ENCODE results near the gene HHAT.

The HHAT gene

DNA sequence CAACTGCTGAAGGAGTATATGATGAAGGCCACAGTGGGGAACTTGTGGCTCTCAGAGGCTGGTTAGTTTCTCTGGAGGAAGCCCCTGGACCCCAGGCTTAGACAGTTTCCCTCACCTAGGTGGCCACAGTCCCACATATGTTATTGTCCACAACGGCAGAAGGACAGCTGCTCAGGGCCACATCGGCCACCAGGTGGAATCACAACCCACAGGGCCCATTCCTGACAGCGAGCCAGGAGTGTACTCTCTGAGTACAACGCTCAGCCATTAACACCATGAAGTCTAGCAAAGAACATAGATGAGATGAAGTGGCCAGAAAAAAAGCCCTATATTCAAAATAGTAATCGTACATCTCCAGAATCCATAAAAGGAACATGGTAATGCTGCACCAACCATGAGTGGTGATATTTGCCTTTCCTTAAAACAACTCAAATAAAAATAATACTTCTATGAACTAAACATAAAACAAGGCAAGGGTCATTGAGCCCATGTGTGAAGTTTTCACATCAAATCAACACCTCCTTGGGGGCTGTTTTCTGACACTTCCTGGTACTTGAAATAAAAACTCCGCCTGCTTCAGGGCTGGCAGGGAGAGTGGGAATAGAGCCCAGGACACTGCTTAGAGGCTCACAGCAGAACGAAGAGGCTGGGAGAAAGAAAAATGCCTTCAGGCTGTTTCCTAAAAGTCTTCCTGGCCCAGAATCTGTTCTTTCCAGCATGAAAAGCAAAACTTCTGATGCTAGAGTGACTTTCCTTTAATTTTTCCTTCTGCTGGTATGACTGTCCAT, 383.3 kb downstream of the HHAT start:
- no peak overlapping the region for H2AFZ ChIP-seq

DNA sequence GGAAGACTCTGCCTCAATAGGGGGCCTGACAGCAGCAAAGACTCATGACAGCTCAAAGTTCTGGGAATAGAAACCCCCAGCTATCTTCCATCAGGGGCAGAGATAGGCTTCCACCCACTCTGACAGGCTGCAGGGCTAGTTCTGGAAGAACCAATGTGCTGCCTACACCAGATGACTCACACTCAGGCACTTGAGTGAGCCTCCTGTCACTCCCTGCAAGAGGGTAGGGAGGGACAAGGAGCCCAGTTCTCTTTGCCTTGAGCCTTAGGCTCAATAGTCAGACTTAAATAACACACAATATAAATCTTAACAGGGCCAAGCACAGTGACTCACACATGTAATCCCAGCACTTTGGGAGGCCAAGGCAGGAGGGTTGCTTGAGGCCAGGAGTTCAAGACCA, 386.4 kb downstream of the HHAT start:
- Histone ChIP-seq H2AFZ (no peak overlapping the region), H3K79me2 (no peaks in the 10 kb centered on the region), H3K4me2 (ENCODE audit: low read length) (no peak overlapping the region), H3K27ac (no peak overlapping the region), H3K9ac (no peak overlapping the region), H3K9me3 (ENCODE audit: control insufficient read depth, low read length) (no peaks in the 10 kb centered on the region), H3K4me1 (no peaks in the 10 kb centered on the region), H3K4me3 (ENCODE audit: low read depth, low read length) (no peak overlapping the region), H3K27me3 (ENCODE audit: control insufficient read depth, insufficient read depth, low read length) (no peaks in the 10 kb centered on the region), H3K36me3 (ENCODE audit: control insufficient read depth, insufficient read depth, low read length) (no peaks in the 10 kb centered on the region)
- TF ChIP-seq, protein P1, sequence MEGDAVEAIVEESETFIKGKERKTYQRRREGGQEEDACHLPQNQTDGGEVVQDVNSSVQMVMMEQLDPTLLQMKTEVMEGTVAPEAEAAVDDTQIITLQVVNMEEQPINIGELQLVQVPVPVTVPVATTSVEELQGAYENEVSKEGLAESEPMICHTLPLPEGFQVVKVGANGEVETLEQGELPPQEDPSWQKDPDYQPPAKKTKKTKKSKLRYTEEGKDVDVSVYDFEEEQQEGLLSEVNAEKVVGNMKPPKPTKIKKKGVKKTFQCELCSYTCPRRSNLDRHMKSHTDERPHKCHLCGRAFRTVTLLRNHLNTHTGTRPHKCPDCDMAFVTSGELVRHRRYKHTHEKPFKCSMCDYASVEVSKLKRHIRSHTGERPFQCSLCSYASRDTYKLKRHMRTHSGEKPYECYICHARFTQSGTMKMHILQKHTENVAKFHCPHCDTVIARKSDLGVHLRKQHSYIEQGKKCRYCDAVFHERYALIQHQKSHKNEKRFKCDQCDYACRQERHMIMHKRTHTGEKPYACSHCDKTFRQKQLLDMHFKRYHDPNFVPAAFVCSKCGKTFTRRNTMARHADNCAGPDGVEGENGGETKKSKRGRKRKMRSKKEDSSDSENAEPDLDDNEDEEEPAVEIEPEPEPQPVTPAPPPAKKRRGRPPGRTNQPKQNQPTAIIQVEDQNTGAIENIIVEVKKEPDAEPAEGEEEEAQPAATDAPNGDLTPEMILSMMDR (IDR thresholded peaks at IDR 0.05): no peak

More for the DNA sequence above, 383.3 kb downstream of the HHAT start:
- Histone ChIP-seq H3K27ac (no peak overlapping the region), H3K79me2 (no peaks in the 10 kb centered on the region), H3K36me3 (ENCODE audit: control insufficient read depth, insufficient read depth, low read length) (no peaks in the 10 kb centered on the region), H3K27me3 (ENCODE audit: control insufficient read depth, insufficient read depth, low read length) (no peaks in the 10 kb centered on the region), H3K4me3 (ENCODE audit: low read depth, low read length) (no peak overlapping the region), H3K9ac (no peak overlapping the region), H3K4me2 (ENCODE audit: low read length) (no peak overlapping the region), H3K4me1 (no peaks in the 10 kb centered on the region), H3K9me3 (ENCODE audit: control insufficient read depth, low read length) (no peaks in the 10 kb centered on the region)
- TF ChIP-seq, protein P1 (IDR thresholded peaks at IDR 0.05): no peak

DNA sequence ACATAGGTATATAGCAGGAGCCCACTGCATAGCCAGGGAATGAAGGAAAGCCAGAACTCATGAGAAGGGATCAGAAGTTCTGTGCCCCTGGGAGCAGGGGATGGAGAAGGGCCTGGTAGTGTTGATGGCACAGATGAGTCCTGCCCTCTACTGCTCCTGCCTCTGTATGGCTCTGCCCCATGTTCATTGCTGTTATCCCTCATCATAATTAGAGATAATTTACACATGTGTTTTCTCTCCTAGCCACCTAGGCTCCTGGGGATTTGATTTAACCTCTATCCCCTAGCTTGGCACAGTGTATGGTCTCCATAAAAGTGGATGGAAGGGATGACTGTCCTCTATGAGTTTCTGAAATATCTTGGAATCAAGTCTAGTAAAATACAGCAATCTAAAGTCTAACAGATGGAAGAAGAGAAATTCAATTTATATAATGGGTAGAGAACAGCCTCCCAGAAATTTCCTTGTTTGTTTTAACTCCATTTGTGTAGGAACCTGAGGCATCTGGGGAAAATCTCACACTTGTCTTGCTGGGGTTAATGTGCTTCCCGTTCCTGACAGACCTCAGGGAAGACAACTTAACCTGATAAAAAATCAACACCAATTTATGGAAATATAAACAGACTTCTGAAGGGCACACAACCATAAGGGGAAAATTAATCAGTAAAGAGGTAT, 393.8 kb downstream of the HHAT start:
- no peak overlapping the region for H2AFZ ChIP-seq
- H3K4me1 ChIP-seq: no peaks in the 10 kb centered on the region
- H3K27ac ChIP-seq: no peak overlapping the region
- H3K9ac ChIP-seq: no peak overlapping the region
- H3K9me3 ChIP-seq (ENCODE audit: control insufficient read depth, low read length): no peaks in the 10 kb centered on the region
- no peaks in the 10 kb centered on the region for H3K27me3 ChIP-seq (ENCODE audit: control insufficient read depth, insufficient read depth, low read length)
- no peaks in the 10 kb centered on the region for H3K36me3 ChIP-seq (ENCODE audit: control insufficient read depth, insufficient read depth, low read length)
- H3K4me2 ChIP-seq (ENCODE audit: low read length): no peak overlapping the region
- no peak overlapping the region for H3K4me3 ChIP-seq (ENCODE audit: low read depth, low read length)
- TF ChIP-seq, protein P1 (IDR thresholded peaks at IDR 0.05): no peak
- no peaks in the 10 kb centered on the region for H3K79me2 ChIP-seq

DNA sequence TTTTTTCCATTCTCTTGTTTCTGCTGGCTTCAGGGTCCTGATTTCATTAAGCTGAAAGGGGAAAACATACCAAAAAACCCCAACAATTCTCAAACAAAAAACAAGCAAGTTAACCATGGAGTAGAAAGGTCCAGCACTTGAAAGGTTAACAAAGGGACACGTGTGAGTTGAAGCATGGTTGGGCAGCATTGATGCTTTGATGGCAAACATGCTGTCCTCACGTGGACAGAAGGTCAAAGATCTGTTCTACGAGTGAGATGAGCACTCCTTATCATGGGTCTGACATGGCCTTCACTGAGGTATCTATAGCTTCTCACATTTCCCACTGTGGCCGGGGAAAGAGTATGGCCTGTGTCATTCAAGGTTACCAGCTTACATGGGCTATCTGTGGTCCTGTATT, 394.9 kb downstream of the HHAT start:
- Histone ChIP-seq H2AFZ (no peak overlapping the region), H3K9ac (no peak overlapping the region), H3K36me3 (ENCODE audit: control insufficient read depth, insufficient read depth, low read length) (no peaks in the 10 kb centered on the region), H3K4me3 (ENCODE audit: low read depth, low read length) (no peak overlapping the region), H3K4me1 (no peaks in the 10 kb centered on the region), H3K27me3 (ENCODE audit: control insufficient read depth, insufficient read depth, low read length) (no peaks in the 10 kb centered on the region), H3K9me3 (ENCODE audit: control insufficient read depth, low read length) (no peaks in the 10 kb centered on the region), H3K4me2 (ENCODE audit: low read length) (no peak overlapping the region), H3K79me2 (no peaks in the 10 kb centered on the region), H3K27ac (no peak overlapping the region)
- TF ChIP-seq, protein P1 (IDR thresholded peaks at IDR 0.05): no peak
